ENCODE data around the gene PLEKHG5. TPM values are rescaled to one million over a fixed set of nuclear protein-coding genes. Genes with fewer than 3 reads are reported as not detected.

Gene PLEKHG5, protein sequence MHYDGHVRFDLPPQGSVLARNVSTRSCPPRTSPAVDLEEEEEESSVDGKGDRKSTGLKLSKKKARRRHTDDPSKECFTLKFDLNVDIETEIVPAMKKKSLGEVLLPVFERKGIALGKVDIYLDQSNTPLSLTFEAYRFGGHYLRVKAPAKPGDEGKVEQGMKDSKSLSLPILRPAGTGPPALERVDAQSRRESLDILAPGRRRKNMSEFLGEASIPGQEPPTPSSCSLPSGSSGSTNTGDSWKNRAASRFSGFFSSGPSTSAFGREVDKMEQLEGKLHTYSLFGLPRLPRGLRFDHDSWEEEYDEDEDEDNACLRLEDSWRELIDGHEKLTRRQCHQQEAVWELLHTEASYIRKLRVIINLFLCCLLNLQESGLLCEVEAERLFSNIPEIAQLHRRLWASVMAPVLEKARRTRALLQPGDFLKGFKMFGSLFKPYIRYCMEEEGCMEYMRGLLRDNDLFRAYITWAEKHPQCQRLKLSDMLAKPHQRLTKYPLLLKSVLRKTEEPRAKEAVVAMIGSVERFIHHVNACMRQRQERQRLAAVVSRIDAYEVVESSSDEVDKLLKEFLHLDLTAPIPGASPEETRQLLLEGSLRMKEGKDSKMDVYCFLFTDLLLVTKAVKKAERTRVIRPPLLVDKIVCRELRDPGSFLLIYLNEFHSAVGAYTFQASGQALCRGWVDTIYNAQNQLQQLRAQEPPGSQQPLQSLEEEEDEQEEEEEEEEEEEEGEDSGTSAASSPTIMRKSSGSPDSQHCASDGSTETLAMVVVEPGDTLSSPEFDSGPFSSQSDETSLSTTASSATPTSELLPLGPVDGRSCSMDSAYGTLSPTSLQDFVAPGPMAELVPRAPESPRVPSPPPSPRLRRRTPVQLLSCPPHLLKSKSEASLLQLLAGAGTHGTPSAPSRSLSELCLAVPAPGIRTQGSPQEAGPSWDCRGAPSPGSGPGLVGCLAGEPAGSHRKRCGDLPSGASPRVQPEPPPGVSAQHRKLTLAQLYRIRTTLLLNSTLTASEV
- 17.9 and 20.9 TPM in 2 replicates for total RNA-seq

- DNase-seq (ENCODE audit: low read depth in 2 of 2), result peak; percentile 70 to 87
Measured at GRCh38 chr1:6491480-6491962, at the start of gene PLEKHG5. TSS of gene PLEKHG5 (minus strand) at chr1:6491667. CDS start at chr1:6477571, 14,096 bp downstream.

- peak in 1 of 2 donors; percentile 31 for DNase-seq (ENCODE audit: low read depth in 2 of 2)
Measured at GRCh38 chr1:6538956-6539355, 47.5 kb upstream of the PLEKHG5 start.

DNA sequence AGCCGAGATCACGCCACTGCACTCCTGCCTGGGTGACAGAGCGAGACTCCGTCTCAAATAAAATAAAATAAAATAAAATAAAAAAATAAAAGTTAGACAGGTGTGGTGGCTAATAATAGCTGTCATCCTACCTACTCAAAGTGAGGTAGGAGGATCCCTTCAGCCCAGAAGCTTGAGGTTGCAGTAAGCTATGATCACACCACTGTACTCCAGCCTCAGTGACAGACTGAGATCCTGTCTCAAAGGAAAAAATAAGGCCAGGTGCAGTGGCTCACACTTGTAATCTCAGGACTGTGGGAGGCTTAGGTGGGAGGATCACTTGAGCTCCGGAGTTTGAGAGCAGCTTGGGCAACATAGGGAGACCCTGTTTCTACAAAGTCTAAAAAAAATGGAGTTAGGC is 44.8 kb upstream of the PLEKHG5 start:
- no peak for DNase-seq (ENCODE audit: low read depth in 2 of 2)

DNA sequence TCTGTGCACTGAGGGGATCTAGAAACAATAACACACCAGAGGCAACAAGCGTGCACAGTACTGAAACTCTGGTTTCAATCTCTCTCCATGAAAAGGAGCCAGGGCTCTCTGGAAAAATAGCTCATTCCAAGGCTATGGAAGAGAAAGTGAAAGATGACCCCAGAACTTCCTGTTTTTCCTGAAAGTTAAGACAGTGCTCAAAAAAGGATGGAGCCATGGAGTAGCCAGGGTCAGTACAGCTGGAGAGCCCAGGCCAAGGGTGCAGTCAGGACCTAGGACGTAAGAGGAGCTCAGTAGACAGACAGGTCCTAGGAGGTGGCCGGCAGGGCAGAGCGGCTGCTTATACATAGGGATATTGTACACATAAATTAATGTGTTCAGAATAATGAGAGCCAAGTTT is 43.7 kb upstream of the PLEKHG5 start:
- peak in 1 of 2 donors; percentile 28 for DNase-seq (ENCODE audit: low read depth in 2 of 2)

- no peak for DNase-seq (ENCODE audit: low read depth in 2 of 2)
Measured at GRCh38 chr1:6534248-6534822, 42.9 kb upstream of the PLEKHG5 start.

DNA sequence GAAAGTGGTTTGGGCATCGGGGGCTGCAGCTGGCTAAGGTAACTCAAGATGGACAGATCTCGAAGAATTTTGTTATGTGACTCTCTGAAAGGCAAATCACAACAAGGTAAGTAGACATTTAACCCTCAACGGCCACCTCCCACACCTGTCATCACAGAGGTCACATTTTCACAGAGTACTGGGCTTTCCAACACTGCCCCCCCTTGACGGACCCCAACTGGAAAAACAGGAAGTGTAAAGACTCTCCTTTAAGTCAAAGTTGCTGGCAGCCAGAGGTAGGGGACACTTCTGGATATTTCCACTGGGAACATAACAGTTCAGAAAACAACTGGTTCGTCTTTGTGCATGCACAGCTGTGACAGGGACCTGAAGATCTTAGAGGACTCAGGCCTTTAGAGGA is 40.5 kb upstream of the PLEKHG5 start:
- DNase-seq (ENCODE audit: low read depth in 2 of 2), result no peak

DNA sequence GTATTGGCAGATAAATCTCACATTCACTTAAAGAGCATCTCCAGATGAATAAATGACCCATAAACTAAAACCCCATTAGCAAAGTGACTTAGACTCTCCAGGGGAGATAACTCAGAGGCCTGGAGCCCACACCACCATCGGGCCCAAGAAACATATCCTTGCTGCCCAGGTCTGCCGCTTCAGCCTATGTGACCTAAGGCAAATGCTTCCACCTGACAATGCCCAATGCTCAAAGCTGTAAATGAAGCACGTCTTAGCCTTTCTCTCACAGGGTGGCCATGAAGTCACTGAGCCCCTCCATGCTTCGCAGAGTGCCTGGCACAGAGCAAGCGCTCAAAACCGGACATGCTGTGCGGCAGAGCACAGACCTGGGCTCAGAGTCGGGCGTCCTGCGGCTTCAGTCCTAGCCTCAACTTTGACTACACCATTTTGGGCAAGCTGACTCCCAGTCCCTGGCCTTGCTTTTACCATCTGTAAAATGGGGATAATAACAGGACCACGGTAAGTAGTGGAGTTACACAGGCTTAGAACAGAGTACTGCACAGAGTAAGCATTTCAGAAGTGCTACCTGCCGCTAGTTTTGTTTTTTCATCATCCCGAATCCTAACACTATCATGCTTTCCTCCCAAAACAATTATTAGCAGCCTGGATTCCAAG is 39.2 kb upstream of the PLEKHG5 start:
- no peak for DNase-seq (ENCODE audit: low read depth in 2 of 2)

DNA sequence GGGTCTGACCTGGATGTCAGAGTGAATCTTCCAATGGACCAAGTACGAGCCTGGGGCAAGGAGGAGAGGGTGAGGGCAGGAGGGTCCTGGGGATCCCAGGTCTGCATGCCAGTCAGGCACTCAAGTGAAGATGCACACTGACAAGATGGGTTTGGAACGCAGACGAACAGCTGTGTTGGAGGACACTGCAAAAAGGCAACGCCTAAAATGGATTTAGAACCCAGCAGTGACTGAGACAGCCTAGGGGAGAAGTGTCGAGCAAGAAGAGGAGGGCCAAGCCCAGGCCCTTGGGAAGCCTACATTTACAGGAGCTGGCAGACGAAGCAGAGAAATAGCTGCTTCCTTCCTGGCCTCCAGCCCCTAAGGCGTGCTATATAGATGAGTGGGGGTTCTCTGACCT is 37.0 kb upstream of the PLEKHG5 start:
- DNase-seq (ENCODE audit: low read depth in 2 of 2), result no peak

DNA sequence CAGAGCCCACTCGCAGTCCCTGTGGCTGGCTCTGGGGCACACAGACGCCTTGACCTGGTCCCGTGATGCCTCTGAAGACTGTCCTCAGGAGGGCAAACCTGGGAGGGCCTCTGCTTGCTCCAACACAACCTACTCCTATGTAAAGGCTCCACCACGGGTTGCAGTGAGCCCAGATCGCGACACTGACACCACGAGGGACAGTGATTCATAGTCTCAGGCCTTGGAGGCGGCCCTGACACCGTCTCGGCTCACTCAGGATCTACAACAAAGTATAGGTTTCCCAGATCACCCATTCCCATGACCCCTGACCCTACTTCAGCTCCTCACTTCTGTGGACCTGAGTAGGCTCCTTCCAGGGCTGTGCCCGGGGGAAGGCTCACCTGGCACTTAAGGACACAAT is 34.8 kb upstream of the PLEKHG5 start:
- no peak for DNase-seq (ENCODE audit: low read depth in 2 of 2)

- peak; percentile 59 to 66 for DNase-seq (ENCODE audit: low read depth in 2 of 2)
Measured at GRCh38 chr1:6523566-6523965, 32.1 kb upstream of the PLEKHG5 start.

GRCh38 chr1:6521536-6521935 is 30.1 kb upstream of the PLEKHG5 start:
- DNase-seq (ENCODE audit: low read depth in 2 of 2), result no peak

DNA sequence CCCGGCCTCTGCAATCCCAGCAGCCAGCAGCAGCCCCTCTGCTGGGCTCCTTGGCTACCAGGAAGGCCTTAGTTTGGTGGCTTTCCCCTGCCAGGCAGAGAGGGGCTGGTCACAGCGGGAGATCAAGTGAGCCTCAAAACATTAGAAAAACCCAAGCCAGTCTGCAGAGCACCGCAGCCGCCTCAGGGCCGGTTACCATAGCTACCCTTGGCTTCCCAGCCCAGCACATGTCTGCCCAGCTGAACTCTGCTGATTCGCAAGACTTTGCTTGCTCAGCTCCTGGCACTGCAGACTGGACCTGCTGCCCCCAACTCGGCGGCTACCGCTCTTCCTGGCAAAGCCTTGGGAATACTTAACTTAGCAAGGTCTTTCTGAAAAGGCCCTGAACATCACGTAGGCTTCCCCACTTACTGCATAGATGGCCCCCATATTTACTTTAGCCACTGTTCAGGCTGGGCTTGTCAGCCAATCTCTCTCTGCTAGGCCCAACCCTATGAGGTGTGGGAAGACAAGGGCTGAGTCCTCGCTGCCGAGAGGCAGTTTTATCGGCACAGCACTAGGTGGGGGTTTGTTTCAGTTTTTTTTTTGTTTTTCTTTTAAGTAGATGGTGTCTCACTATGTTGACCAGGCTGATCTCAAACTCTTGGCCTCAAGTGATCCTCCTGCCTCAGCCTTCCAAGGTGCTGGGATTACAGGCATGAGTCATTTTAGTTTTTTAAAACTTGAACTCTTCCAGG is 28.6 kb upstream of the PLEKHG5 start:
- DNase-seq (ENCODE audit: low read depth in 2 of 2), result no peak

- DNase-seq (ENCODE audit: low read depth in 2 of 2), result no peak
Measured at GRCh38 chr1:6519491-6519934, 28.0 kb upstream of the PLEKHG5 start.

GRCh38 chr1:6517435-6517851 is 26.0 kb upstream of the PLEKHG5 start:
- peak in 1 of 2 donors; percentile 63 for DNase-seq (ENCODE audit: low read depth in 2 of 2)

- DNase-seq (ENCODE audit: low read depth in 2 of 2), result no peak
Measured at GRCh38 chr1:6515771-6516170, 24.3 kb upstream of the PLEKHG5 start.

DNA sequence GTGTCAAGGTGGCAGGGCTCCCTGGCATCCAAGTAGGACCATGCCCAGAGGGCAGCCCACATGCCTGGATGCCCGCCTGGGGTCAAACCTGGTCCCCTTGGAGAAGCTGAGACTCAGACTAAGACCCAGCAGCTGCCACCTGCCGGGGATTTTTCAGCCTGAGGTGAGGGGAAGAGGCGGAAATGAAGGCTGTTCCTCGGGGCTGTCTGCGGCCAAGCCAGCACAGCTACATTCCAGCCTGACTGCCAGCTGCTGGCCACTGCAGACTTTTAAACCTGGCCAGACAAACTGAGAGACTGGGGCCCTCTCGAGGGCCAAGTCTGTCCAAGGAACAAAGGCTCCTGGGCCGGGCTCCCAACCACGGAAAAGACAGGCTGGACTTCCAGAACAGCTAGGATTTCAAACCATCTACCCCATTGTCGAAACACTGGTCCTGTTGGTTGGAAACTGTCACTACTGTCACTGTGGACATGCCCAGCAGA is 21.9 kb upstream of the PLEKHG5 start:
- DNase-seq (ENCODE audit: low read depth in 2 of 2), result no peak

- no peak for DNase-seq (ENCODE audit: low read depth in 2 of 2)
Measured at GRCh38 chr1:6512908-6513280, 21.4 kb upstream of the PLEKHG5 start.

- DNase-seq (ENCODE audit: low read depth in 2 of 2), result no peak
Measured at GRCh38 chr1:6512245-6512907, 20.9 kb upstream of the PLEKHG5 start.

DNA sequence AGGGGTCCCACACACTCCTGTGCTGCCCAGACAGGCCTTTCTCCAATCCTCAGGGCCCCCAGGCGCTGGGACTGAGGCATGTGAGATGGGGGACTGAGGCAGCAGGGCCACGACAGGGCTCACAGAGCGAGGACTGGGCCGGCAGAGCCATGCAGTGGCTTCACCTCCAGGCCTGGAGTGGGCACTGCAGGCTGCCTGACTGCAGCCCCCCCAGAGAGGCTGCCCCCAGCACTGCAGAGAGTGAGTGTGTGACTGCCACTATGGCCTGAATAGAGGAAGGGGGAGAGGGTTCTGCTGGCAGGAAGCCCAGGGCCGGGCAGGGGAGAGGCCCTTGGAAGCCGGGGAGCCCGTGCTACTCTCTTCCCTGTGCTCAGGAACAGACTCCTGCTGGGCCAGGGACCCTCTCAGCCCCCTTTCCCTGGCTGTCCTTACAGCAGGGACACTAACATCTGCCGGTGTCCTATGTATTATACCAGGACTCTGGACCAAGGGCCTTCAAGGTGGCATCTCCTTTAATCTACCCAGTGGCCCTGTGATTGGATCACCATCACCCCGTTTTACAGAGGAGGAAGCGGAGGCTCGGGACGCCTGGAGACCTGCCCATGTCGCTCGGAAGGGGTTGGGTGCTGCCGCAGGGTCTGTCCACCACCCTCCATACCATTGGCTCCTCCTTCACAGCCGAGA is 20.2 kb upstream of the PLEKHG5 start:
- no peak for DNase-seq (ENCODE audit: low read depth in 2 of 2)

Measured in lung microvascular endothelial cell (primary cell).